Lung microvascular endothelial cell (primary cell): ENCODE data around the gene C8A. TPM values are rescaled to one million over a fixed set of nuclear protein-coding genes. Genes with fewer than 3 reads are reported as not detected.

Experiments used
- DNase-seq, 2 donors: peaks; one replicate each; pipeline versions ENCODE4 v3.0.0 to v3.0.0-alpha.2; 2010; ENCODE audit warnings: low read depth in 2 of 2
- total RNA-seq: library from RNA; depleted of rRNA; stranded (reverse); fragments of >200 nt; gene quantifications from 2 replicates; pipeline ENCODE4 v1.2.1, GENCODE V29; 2014

Gene C8A
- total RNA-seq, 1 donor from 2014 or later, result not detected

GRCh38 chr1:56965916-56966697 lies 111.5 kb downstream of the C8A start, which contains the start of gene C8B:
Gene C8B, minus strand, starts transcription at chr1:56966015. Its CDS starts 67 bp downstream, at chr1:56965948.
- DNase-seq, result no peak

GRCh38 chr1:56966698-56966999 lies 112.1 kb downstream of the C8A start:
- DNase-seq, result no peak

- no peak for DNase-seq
Measured at GRCh38 chr1:56967355-56967754, 112.8 kb downstream of the C8A start.

Other genes starting within 250 kb of the C8A start
- gene PRKAA2, start 209.5 kb upstream of the C8A start, total RNA-seq, result 1.7 and 4.0 TPM in 2 replicates
- gene FYB2, start 35.4 kb upstream of the C8A start, total RNA-seq, result not detected in 2 replicates
- not detected in 2 replicates for gene C8B, start 111.2 kb downstream of the C8A start, total RNA-seq